GM18520 (cell line): ENCODE measurements around the gene AFF3.
"Not testable (repeated sequence)": the region's sequence is repeated elsewhere in the genome, so short reads cannot be mapped to it uniquely, and the experiment has no call there.

Experiments used
- ATAC-seq: cut with Tn5 transposase; IDR thresholded peaks from one replicate; pipeline ENCODE4 v1.9.1; 2021; ENCODE audit not compliant: unreplicated experiment

Gene AFF3

DNA sequence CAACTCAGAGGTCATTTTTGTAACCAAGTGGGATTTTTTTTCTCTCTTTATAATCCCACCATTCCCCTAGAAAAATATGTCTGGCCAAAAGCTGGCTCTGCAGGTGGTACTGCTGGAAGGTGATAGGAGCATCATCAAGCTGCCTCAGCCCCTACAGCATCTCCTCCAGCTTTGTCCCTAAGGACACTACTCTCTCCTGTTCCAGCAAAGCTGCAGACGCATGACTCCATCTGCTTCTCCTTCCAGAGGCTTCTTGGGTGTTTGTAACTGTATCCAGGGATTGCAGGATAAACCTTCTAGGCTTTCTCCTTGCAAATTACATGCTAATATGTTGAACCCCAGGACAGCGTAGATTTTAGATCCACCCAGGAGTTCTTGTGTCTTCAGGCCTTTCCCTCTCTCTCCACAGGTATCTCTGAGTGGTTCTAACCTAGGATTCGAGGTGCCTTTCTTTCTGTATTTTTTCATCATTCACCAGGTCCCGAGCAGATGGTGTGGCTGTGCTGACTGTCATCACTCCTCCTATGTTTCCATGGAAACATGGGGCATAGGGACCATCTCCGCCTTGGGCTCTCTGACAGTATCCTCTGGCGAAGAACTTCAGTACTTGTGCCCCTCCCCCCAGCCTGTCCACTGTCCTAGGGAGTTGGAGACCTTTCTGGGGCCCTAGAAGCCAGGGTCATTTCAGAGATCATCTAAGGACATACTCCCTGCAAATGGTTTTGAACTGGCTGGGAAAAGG lies 34.3 kb downstream of the AFF3 start:
- no peak for ATAC-seq

DNA sequence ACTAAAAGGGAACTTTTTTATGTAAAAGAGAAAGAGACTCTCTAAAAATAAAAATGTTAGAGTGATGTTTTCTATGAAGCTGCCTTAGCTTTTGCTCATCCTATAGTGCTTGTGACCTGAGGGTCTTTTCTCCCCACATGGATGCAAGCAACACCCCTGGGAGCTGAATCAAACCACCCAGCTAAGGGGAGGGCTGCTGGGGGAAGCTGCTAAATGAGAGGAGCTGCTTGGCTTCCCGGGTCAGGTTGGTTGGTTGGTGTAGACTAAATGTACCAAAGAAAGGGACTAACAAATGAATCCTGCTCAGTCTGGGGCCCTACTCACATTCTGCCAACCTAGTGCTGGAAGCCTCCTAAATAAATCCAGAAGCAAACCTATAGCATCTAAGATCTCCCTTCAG lies 35.0 kb downstream of the AFF3 start:
- ATAC-seq, result no peak

DNA sequence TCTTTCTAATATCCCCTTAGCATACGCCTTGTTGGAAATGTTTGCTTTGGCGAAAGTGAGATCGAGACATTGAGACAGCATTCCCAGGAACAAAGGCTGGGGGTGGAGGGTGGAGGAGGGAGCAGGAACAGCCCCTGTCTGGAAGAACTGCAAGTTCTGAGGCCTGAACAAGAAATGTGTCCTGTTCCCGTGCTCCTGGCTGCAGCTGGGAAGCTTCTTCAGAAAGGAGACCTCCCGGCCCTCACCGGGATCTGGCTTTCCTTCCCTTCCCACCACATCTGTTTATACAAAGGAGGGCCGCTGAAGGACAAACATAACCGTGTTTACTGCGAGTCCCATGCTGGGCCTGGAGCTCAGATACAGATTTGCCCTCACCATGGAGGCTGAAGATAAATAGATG lies 35.9 kb downstream of the AFF3 start:
- ATAC-seq, result no peak

DNA sequence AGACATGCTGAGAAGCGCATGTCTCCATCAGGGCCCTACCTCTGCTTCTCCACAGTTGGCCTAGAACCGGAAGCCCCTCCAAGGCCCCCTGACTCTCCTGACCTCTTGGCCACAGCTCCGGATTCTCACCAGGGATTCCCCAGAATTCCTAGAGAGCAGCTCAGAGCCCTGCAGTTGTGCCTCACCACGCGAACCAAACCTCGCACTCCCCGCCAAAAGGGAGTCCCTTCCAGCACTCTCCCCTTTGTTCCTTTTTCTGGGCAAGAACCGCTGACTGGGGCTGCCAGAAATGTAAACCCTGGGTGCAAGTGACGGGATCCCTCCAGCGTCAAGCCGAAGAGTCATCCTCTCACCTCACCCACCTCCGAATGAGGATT lies 36.7 kb downstream of the AFF3 start:
- no peak for ATAC-seq

DNA sequence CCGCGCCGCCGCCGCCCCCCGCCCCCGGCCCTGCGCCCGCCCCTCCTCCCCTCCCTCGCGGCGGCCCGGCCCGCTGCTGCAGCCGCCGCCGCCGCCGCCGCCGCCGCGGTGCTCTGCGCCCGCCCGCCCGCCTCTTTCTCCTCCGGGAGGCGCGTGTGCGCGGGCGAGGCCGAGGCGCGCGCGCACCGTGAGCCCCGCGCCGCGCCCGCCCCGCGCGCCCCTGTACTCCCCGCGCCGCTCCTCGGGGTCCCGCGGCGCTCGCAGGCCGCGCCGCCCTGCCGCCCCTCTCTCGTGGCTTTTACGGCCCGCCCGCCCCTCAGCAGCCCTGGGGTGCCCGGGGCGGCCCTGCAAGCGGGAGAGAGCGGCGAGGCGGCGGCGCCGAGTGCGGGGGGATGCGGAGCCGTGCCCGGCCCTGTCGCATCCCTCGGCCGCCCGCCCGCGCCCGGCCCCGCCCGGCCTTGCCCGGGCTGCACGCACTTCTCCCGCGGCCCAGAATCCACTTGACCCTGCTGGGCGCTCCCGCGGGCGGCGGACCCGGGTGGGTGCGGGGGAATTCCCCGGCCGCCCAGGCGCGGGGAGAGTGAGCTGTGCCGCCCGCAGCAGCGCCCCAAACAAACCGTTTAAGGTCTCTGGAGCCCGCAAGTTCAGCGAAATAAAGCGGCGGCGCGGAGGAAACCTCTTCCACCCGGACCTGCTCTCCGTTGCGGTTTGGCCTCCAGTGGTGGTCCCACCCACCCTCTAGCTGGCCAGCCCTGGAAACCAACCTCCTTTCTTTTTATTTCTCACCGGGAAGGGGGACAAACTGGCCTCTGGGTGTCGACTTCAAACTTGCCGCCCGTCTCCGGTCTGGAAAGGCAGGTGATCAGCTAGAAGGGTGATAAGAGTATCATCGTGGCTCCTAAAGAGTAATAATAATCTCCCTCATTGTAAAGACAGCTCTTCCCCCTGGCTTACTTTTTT lies 37.4 kb downstream of the AFF3 start:
- no peak for ATAC-seq

DNA sequence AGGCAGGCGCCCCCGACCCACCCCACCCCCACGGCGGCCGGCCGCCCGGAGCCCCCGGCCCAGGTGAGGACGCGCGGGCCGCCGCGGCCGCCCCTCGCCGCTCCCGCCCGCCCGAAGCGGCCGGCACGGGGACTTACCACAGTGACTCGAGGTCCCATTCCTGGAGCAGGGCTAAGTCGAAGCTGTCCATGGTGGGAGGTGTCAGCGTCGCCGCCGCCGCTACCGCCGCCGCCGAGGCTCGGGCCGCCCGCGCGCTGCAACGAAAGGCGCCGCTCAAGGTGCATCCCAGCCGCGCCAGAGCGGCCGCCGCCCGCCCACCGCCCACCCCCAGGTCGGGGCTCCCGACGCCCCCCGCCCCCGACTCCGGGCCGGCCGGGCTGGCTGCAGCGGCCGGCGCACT lies 38.1 kb downstream of the AFF3 start:
- ATAC-seq, result not testable (repeated sequence)

DNA sequence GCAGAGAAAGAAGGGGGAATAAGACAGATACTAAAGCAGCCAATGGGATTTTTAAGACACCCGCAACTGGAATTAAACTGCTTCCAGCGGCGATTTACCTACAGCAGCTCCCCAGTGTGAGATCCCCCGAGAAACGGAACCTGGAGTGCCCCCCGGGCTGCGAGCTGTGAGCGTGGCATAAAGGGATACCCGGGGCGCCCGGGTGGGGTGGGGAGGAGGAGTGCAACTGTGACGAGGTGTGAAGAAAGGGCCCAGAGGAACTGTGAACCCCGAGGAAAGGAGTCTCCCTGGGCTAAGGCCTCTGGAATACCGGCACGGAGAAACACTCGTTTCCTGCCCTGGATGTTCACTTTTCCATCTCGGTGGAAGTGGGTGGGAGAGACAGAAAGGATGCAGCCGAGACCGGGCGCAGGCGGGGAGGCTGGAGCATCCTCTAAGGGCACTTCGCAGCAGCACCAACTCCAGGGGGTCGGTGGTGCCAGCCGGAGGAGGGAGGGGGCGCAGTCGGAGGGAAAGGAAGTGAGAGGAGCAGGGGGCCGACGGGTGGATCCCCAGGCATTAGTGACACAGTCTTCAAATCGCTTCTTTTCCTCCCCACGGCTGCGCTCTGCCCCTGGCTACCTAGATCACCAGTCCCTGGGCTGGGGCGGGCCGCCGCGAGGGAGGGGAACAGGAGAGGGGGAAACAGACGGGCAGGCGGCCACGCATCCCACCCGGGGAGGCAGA lies 38.7 kb downstream of the AFF3 start:
- ATAC-seq, result not testable (repeated sequence)

DNA sequence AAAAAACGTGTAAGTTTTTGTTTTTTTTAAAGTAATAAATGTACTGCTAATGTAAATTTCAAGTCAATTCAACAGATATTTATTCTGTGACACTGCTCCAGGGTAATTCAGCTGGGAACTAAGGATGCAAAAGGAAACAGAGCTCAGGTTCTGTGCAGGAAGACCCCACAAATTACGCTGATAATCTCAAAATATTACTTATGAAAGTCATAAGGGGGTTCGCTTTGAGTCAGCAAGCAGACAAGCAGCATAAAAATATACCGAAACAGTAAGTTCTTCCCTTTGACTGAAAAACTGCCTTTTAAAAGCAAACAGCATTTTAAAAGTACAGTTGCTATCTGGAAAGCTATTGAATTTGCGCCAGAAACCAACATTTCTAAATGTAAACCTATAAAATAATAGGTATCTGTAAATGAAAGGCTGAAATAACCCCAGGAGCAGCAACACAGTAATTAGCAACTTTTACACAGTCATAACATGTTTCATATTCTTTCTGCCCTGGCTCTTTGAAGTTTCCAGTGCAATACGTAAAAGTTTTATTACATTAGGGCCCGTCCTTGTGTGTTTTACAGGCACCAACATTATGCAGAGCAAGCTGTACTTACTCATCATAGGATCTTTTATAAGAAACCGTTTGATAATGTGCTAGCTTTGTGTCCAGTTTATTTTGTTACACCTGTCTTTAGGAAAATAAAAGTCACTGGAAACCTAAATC lies 39.8 kb downstream of the AFF3 start:
- not testable (repeated sequence) for ATAC-seq

DNA sequence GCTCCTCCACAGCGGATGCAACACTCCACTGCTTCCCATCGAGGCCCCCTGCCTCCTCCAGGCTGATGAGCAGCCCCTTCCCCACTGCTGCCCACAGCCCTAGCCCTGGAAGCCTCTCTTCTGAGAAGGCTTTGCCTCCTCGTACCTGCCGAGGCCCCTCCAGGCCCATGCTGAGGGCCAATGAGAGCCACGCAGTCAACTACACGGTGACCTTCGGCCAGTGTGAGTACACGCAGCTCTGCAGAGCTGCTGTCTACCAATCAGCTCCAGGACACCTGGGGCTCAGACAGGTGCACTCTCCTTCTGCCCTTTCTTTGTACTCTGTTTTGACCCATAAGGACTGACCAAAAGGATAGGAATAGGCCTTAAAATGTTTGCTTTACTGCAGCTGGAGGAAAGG lies 43.5 kb downstream of the AFF3 start:
- ATAC-seq, result not testable (repeated sequence)

DNA sequence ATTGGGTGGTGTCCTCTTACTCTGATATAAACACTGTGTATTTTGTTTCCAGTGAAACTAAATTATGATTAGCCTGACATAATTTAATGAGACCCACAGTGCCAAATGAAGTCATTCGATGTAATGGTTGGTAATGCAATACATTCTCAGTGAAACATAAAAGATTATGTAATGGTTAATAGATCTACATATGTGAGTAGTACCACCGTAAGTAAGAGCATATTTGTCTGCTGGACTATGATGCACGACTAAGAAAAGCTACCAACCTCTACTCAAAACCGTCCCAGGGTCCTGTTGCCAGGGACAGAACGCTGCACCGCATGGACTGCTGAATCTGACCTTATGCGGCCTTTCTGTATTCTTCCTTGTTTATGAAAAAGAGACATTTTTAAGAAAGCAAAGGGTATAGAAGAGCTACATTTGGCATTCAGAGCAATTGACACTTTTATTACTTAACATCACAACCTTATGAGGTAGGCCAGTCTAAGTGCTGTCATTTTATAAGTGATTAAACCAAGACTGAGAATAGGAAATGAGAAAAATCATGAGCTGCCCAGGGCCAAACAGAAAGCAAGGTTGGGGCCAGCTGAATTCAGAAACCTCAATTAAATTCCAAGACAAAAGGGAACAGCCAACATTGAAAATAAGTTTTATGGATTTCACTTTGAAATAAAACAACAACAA lies 44.6 kb downstream of the AFF3 start:
- ATAC-seq, result not testable (repeated sequence)

DNA sequence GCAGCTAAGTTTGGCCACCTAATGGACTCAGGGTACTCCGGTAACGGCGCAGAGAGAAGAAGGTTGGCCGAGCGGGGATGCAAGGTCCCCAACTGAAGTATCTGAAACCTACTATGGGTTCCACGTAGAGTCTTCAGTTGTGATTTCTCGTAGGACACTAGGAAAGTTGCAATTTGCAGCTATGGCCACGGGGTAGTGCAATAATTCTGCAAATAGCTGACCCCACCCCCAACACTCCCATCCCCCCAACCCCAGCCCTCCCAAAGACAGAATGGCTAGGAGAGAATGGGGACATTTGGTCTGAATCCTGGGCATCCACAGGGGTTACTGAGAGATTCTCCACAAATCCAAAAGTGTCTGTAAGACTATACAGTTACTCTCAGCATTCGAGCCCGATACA lies 46.5 kb downstream of the AFF3 start:
- ATAC-seq, result not testable (repeated sequence)

DNA sequence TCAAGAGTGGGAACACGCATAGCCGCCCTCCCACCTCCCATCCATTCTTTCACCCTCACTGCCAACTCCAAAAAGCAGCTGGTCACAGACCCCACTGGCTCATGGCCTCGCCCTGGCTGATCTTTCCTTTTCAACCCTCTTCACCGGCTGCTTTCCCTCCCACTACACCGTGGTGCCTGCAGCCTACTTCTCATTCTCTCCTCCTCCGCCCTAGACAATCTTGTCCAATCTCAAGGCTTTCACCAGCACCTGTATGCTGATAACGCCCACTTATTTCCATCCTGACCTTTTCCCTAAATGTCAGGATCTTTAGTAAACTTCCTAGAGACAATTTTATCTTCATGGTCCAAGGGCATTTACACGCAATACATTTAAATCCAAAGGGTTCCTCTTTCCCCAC lies 50.6 kb downstream of the AFF3 start:
- ATAC-seq, result not testable (repeated sequence)

DNA sequence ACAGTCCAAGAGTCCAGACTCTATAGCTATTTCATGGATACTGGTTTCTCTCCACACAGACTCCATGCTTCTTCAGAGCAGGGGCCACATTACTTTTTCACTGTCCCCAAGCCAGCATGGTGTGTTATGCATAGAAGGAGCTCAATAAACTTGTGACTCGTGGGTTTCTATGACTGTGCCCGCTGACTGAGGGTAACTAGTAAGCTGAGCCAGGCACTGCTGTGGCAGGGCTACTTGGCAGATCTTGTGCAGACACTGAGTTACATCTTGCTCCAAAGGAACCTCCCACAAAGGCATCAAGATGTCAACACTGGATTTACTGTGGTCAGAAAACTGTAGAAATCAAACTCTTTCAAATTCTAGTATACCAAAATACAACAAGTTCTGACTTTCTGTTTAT lies 56.6 kb downstream of the AFF3 start:
- not testable (repeated sequence) for ATAC-seq

DNA sequence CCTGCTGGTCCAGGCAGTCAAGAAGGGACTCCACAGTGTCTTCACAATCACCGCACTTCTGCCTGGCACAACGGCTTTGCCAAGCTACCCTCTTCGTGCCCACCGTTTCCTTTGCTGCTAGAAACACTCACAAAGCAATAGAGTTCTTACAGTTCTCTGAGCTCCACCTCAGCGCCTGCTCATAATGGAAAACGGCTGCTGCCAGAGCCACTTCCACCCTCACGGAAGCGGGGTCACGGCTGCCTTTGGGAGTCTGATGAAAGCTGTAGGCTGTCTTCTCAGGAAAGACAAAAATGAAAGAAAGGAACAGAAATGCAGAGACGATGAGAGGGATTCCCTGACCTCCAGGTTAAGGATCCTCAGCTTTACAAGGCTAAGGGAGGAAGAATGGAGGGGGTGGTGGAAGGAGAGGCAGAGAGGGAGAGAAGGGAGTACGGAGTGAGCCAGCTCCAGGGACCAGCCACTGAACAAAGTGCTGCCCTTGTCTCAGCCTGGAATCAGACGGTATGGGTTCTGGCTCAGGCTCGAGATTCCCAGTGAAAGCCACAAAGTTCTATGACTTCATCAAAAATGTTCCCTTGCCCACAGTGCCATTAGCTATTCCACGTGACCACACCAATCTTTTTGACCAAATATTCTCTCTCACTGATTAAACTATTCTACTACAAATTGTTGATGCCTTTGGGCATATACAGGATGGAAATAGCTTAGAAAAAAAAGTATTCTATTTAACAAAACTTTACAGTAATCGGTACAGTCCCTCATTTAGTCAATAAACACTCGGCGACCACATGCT lies 58.8 kb downstream of the AFF3 start:
- not testable (repeated sequence) for ATAC-seq

DNA sequence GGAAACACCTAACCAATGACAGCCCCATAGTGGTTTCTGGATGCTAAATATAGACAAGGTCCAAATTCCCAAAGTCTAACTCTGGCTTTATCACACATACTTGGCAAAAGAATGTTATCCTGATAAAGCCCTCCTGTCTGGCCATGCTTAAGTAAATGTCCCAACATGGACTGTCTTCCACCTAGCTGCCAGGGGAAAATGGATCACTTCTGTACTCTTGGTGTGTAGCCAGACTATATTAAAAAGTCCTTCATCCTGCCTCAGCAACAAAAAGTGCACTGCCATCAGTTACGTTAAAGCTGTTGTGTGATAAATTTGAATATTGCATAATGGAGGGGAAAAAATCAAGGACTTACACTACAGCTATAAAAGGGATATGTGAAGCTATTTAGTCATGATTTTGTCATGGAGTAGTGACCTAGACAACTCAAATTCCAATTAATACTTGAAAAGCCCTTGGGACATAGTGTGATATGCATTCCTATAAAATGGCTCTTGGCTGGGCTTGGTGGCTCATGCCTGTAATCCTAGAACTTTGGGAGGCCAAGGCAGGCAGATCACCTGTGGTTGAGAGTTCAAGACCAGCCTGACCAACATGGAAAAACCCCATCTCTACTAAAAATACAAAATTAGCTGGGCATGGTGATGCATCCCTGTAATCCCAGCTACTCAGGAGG lies 60.0 kb downstream of the AFF3 start:
- ATAC-seq, result not testable (repeated sequence)

DNA sequence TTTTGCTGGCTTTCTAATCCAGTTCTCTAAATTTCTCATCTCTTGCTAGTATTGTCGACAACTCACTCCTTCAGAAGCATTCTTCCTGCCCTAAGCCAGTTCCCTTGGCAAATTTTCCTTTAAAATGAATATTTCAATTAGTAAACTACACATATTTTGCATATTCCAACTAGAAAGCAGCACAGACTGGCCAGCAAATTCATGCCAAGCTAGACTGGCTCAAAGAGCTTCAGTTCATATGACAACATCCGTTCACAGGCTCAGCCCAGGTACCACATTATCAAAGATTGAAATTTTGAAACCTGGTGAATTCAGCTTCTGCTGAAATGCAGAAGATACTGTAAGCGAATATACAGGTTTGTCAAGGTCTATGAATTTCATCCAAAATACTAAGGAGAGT lies 64.5 kb downstream of the AFF3 start:
- no peak for ATAC-seq

DNA sequence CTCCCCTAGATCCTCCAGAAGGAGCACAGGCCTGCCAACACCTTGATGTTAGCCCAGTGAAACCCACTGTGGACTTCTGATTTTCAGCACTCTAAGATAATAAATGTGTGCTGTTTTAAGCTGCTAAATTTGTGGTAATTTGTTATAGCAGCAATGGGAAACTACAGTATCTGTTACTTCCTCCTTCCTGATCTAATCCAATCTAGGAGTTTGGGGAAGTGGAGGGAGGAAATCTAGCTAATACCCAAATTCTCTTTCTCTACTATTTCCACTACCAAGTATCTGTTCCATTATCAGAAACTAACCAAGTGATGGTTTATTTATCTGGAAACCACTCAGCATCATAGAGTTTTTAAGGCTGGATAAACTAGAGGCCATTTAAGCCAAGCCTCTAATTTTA lies 64.9 kb downstream of the AFF3 start:
- no peak for ATAC-seq

DNA sequence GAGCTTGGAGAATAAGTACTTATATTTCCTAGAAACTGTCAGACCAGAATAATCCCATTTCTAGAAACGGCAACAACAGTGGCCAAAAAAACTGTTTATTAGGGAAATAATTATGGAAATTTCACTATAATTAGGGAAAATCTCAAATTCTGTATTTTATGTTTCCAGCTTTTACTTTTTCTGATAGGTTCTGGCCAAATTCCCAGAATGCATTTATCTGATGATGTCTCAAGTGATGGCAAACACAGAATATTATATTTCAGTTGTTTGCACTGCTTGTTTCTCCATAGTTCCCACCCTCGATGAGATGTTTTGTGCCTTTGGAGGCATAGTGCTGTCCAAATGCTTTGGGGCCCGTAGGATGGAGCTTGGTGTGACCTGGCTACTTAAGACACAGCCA lies 66.9 kb downstream of the AFF3 start:
- no peak for ATAC-seq

DNA sequence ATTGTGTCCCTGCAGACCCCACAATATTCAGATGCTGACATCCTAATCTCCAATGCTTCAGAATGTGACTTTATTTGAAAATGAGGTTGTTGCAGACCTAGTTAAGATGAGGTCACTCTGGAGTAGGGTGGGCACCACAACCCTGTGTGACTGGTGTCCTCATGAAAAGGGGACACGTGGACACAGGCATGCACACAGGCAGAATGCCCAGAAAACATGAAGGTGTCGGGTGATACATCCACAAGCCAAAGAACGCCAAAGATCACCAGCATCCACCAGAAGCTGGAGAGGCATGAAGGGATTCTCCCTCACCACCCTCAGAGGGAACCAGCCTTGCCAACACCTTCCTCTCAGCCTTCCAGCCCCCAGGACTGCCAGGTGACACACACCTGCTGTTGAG lies 69.3 kb downstream of the AFF3 start:
- no peak for ATAC-seq
